K562 treated with DMSO at 1 percent for 24 hours (cell line): ENCODE results near the gene COL18A1. TPM values are rescaled to one million over a fixed set of nuclear protein-coding genes. Genes with fewer than 3 reads are reported as not detected.

Source experiments
- total RNA-seq: library from RNA; unstranded; fragments of 300-600 nt; gene quantifications from 2 replicates; pipeline ENCODE4 v1.2.3, GENCODE V29; 2022; ENCODE audit warnings: low read depth; ENCODE audit not compliant: insufficient read depth

COL18A1 gene
- total RNA-seq, result 15.7 and 17.0 TPM in 2 replicates

DNA sequence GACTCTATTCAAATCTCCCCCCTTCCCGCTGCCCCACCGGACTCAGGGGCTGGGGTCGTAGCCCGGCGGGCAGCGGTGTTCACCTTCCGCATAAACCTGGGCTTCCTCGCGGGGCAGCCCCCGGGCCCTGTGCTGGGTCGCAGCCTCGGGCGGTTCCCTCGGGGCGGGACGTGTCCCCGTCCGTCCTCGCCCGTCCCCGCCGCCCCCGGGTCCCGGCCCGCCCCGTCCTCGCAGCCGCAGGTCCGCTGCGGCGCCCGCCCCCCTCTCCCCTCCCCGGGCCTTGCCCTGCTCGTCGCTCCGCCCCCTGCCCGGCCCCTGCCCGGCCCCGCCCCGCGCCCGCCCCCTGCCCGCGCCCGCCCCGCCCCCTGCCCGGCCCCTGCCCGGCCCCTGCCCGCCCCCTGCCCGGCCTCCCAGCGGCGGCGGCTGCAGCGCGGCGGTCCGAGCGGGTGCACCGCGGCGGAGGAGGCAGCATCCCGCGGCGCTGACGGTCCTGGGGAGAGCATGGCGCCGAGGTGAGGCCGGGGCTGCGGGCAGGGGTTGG is at the start of gene COL18A1:
COL18A1 (plus strand) TSS at position 436 of the 541 bp plus-strand sequence; CDS start at position 502, 66 bp downstream.

DNA sequence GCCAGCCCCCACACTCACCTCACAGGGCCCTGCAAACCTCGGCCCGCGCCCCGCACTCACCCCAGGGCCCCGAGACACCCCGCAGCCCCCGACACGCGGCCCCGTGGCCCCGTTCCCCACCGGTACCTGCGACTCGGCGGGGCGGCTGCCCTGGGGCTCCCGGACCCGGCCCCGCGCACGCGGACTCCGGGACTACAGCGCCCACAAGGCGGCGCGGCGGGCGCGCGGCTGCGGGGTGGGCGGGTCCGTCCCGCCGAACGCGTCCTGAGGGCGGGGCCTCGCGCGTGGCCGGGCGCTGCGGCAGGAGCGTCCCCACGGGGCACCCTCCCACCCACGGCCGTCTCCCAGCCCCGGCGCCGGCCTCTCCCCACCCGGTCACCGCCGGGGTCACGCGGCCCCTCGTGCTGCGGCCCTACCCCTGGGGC is 137.3 kb downstream of the COL18A1 start, which contains the start of gene SLC19A1:
SLC19A1 (minus strand) TSS at position 199 of the 425 bp plus-strand sequence. CDS start 4,481 bp downstream, outside the sequence.

Other genes with a start within 250 kb of the COL18A1 start
- gene POFUT2, start 117.3 kb upstream of the COL18A1 start, total RNA-seq, result 27.2 and 28.3 TPM in 2 replicates
- gene SLC19A1, start 137.3 kb downstream of the COL18A1 start, total RNA-seq, result 10.0 and 14.2 TPM in 2 replicates
- gene PCBP3, start 238.6 kb downstream of the COL18A1 start, total RNA-seq, result 0.80 and 0.93 TPM in 2 replicates